ENCODE measurements around the gene PPP3CB.

Gene PPP3CB

GRCh38 chr10:73495884-73496674 lies at the start of gene PPP3CB:
TSS of gene PPP3CB (minus strand) at chr10:73496024. CDS start at chr10:73495889, 135 bp downstream.
- peak within 1 kb of the TSS; percentile 81 for H3K4me3 ChIP-seq (ENCODE audit: low read depth, low read length)
- POLR2A ChIA-PET: interaction anchor here (0.5 to 1.9 kb wide), 15 partner anchors 10 to 399 kb away, joined by 3 to 15 read pairs (median 4); partner anchors contain the start of genes ANXA7, CFAP70, CHCHD1 and DNAJC9
- no peaks in the 10 kb centered on the region for H3K9me3 ChIP-seq (ENCODE audit: control insufficient read depth, insufficient read depth, low read depth, low read length)
- H3K4me1 ChIP-seq (ENCODE audit: control insufficient read depth, insufficient read depth, low read length): peaks cover 11% of the 10 kb centered on the region; the same call in 1 of the 2 replicates
- CTCF ChIA-PET: interaction anchor here (0.5 to 1.1 kb wide), 2 partner anchors 10 to 1650 kb away, joined by 3 to 4 read pairs; no protein-coding TSS in a partner anchor
- peaks cover 0 to 33% of the 10 kb centered on the region in 2 experiments; a peak in 2 of 3 replicates for H3K36me3 ChIP-seq (ENCODE audit: control insufficient read depth in 2 of 2, insufficient read depth in 1 of 2, low read length in 2 of 2)
- H3K27ac ChIP-seq (ENCODE audit: extremely low read depth, low read depth, low read length): peak within 1 kb of the TSS; percentile 93
- TF ChIP-seq ZNF2 (tag by site-specific recombination; IDR thresholded peaks at IDR 0.05) (no peak), ZNF510 (tag by site-specific recombination; IDR thresholded peaks at IDR 0.05; ENCODE audit: insufficient replicate concordance) (no peak), ZNF501 (tag by site-specific recombination; IDR thresholded peaks at IDR 0.05) (peak; percentile 46; the same call in 1 of the 2 replicates), ZNF121 (tag by site-specific recombination; IDR thresholded peaks at IDR 0.05) (no peak), ZNF664 (tag by site-specific recombination; IDR thresholded peaks at IDR 0.05) (no peak), ZFP69B (tag by site-specific recombination; IDR thresholded peaks at IDR 0.05) (peak; percentile 11; the same call in 1 of the 2 replicates), ZNF596 (tag by site-specific recombination; IDR thresholded peaks at IDR 0.05) (no peak), KLF17 (tag by site-specific recombination; IDR thresholded peaks at IDR 0.05) (peak; percentile 57; the same call in 1 of the 2 replicates), FEZF1 (tag by site-specific recombination; IDR thresholded peaks at IDR 0.05) (no peak), ZNF610 (tag by site-specific recombination; IDR thresholded peaks at IDR 0.05; ENCODE audit: borderline replicate concordance) (peak; percentile 43; the same call in 1 of the 2 replicates), ZNF580 (tag by site-specific recombination; IDR thresholded peaks at IDR 0.05) (peak; percentile 89), ZNF76 (tag by site-specific recombination; IDR thresholded peaks at IDR 0.05; ENCODE audit: borderline replicate concordance, low read depth) (peak; percentile 95), ZNF843 (tag by site-specific recombination; IDR thresholded peaks at IDR 0.05) (no peak), KLF9 (tag by site-specific recombination; IDR thresholded peaks at IDR 0.05; ENCODE audit: low read depth) (peak; percentile 50; the same call in 1 of the 2 replicates), PRDM1 (tag by site-specific recombination; IDR thresholded peaks at IDR 0.05) (no peak), ZNF354C (tag by site-specific recombination; IDR thresholded peaks at IDR 0.05; ENCODE audit: borderline replicate concordance, low read depth) (no peak), ZNF174 (tag by site-specific recombination; IDR thresholded peaks at IDR 0.05) (no peak), ZBTB48 (tag by site-specific recombination; IDR thresholded peaks at IDR 0.05) (peak; percentile 100), ZBTB1 (tag by site-specific recombination; IDR thresholded peaks at IDR 0.05) (no peak), CTCF (tag by site-specific recombination; IDR thresholded peaks at IDR 0.05) (no peak)
- TF ChIP-seq, protein P1, sequence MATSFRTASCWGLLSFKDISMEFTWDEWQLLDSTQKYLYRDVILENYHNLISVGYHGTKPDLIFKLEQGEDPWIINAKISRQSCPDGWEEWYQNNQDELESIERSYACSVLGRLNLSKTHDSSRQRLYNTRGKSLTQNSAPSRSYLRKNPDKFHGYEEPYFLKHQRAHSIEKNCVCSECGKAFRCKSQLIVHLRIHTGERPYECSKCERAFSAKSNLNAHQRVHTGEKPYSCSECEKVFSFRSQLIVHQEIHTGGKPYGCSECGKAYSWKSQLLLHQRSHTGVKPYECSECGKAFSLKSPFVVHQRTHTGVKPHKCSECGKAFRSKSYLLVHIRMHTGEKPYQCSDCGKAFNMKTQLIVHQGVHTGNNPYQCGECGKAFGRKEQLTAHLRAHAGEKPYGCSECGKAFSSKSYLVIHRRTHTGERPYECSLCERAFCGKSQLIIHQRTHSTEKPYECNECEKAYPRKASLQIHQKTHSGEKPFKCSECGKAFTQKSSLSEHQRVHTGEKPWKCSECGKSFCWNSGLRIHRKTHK (tag by site-specific recombination; IDR thresholded peaks at IDR 0.05): no peak
- TF ChIP-seq, protein P2, sequence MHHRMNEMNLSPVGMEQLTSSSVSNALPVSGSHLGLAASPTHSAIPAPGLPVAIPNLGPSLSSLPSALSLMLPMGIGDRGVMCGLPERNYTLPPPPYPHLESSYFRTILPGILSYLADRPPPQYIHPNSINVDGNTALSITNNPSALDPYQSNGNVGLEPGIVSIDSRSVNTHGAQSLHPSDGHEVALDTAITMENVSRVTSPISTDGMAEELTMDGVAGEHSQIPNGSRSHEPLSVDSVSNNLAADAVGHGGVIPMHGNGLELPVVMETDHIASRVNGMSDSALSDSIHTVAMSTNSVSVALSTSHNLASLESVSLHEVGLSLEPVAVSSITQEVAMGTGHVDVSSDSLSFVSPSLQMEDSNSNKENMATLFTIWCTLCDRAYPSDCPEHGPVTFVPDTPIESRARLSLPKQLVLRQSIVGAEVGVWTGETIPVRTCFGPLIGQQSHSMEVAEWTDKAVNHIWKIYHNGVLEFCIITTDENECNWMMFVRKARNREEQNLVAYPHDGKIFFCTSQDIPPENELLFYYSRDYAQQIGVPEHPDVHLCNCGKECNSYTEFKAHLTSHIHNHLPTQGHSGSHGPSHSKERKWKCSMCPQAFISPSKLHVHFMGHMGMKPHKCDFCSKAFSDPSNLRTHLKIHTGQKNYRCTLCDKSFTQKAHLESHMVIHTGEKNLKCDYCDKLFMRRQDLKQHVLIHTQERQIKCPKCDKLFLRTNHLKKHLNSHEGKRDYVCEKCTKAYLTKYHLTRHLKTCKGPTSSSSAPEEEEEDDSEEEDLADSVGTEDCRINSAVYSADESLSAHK (tag by site-specific recombination; IDR thresholded peaks at IDR 0.05): no peak
- TF ChIP-seq, protein P3, sequence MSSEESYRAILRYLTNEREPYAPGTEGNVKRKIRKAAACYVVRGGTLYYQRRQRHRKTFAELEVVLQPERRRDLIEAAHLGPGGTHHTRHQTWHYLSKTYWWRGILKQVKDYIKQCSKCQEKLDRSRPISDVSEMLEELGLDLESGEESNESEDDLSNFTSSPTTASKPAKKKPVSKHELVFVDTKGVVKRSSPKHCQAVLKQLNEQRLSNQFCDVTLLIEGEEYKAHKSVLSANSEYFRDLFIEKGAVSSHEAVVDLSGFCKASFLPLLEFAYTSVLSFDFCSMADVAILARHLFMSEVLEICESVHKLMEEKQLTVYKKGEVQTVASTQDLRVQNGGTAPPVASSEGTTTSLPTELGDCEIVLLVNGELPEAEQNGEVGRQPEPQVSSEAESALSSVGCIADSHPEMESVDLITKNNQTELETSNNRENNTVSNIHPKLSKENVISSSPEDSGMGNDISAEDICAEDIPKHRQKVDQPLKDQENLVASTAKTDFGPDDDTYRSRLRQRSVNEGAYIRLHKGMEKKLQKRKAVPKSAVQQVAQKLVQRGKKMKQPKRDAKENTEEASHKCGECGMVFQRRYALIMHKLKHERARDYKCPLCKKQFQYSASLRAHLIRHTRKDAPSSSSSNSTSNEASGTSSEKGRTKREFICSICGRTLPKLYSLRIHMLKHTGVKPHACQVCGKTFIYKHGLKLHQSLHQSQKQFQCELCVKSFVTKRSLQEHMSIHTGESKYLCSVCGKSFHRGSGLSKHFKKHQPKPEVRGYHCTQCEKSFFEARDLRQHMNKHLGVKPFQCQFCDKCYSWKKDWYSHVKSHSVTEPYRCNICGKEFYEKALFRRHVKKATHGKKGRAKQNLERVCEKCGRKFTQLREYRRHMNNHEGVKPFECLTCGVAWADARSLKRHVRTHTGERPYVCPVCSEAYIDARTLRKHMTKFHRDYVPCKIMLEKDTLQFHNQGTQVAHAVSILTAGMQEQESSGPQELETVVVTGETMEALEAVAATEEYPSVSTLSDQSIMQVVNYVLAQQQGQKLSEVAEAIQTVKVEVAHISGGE (tag by site-specific recombination; conservative IDR thresholded peaks at IDR 0.05; ENCODE audit: low read depth): peak; percentile 9; the same call in 1 of the 2 replicates
- TF ChIP-seq, protein P4, sequence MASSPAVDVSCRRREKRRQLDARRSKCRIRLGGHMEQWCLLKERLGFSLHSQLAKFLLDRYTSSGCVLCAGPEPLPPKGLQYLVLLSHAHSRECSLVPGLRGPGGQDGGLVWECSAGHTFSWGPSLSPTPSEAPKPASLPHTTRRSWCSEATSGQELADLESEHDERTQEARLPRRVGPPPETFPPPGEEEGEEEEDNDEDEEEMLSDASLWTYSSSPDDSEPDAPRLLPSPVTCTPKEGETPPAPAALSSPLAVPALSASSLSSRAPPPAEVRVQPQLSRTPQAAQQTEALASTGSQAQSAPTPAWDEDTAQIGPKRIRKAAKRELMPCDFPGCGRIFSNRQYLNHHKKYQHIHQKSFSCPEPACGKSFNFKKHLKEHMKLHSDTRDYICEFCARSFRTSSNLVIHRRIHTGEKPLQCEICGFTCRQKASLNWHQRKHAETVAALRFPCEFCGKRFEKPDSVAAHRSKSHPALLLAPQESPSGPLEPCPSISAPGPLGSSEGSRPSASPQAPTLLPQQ (tag by site-specific recombination; IDR thresholded peaks at IDR 0.05): peak; percentile 21; the same call in 1 of the 2 replicates

All from HEK293 (cell line).